Stomach (tissue), 4 donors: ENCODE data around the gene CELSR1.

Experiments
- CTCF ChIP-seq, 7 experiments: fragments of 450-650 bp in 4 of 7; fragments of 200-600 bp in 3 of 7; sonication (generic) in 3 of 7; IDR thresholded peaks; one replicate each; pipeline ENCODE4 v1.5.1; 2016 to 2019; ENCODE audit warnings: antibody characterized with exemption in 7 of 7, control low read depth in 2 of 7, mild to moderate bottlenecking in 1 of 7
- POLR2A ChIP-seq, 4 donors: fragments of 450-650 bp; IDR thresholded peaks; one replicate each; pipeline ENCODE4 v1.6.1; 2016; ENCODE audit warnings: antibody characterized with exemption in 4 of 4, control low read depth in 2 of 4, mild to moderate bottlenecking in 1 of 4, moderate library complexity in 1 of 4

DNA sequence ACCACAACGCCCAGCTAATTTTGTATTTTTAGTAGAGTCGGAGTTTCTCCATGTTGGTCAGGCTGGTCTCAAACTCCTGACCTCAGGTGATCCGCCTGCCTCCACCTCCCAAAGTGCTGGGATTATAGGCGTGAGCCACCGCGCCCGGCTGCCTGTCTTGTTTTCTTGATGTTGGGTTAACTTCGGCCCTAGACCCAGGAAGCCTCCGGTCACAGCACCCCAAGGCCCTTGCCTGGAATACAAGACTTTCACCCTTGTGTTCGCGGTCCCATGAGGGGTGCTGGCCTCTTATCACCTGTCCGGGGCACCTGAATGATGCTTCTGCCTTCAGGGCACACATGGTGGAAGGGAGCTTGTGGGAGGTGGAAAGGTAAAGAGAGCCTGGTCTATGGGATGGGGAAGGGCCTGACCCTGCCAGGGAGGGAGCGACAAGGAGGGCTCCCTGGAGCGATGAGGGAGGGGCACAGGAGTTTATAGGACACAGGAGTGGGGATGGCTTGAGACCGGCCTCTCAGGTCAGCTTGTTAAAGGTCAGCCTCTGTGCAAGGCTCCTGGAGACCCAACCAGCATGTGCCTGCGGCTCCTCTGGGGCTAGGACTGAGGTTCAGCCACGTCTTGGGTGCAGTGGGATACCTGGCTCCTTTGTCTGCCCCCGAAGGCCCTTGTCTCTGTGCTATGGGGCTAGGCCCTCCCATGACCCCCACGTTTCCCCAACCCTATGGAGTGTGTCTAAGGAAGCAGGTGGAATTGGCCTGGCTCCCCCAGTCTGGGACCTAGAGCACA, 48.1 kb upstream of the CELSR1 start:
- no peak for TF ChIP-seq POLR2A (IDR thresholded peaks at IDR 0.05)
- no peak for TF ChIP-seq CTCF (IDR thresholded peaks at IDR 0.05)
